CD1c-positive myeloid dendritic cell (primary cell): ENCODE results near the gene ATP11A.

ENCODE experiments used
- DNase-seq: peaks from one replicate; pipeline ENCODE4 v3.0.0-alpha.2; 2016; ENCODE audit errors: extremely low spot score

Gene ATP11A

DNA sequence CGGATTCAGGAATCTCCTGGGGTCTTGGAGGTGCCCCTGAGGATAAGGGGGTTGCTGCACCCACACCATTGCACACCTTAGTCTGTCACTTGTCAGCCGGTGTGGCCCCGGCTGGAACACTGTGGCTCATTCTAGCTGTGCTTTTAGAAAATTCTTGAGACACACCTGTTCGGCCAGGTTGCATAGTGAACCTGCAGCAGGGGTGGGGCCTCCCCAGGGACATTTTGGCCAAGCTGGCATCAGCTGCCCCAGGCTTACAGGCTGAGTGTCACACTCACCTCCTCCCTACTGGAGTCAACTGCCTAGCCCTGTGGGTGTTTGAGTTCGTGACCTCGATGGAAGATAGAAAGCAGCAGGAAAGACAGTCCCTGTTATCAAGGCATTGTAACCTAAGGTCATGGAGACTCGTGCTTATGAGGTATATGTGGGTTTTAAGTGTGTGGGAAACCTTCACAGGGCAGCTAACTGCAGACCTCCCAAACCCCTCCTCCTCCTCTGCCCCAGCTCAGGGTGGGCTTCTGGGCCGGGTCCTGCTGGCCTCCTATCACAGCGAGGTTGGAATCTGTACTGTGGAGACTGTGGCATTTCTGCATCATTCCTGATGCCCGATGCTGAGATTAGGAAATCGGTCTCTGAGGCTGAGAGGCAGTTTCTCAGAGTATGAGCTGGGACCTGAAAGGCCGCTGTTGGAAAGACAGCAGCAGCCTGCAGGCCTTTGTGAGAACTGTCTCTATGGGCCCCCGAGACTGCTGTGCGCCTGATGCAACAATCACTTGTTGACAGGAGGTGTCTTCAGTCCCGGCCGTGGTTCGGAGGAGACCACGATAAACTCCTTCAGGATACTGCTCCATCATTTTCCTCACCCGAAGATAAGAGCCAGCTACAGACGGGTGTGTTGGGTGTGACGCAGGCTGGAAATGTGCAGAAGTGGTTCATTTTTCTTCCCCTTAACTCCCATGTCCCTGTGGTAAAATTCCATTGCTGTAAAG lies 72.2 kb downstream of the ATP11A start:
- DNase-seq = no peak

GRCh38 chr13:112762690-112763080 lies 72.8 kb downstream of the ATP11A start:
- DNase-seq = no peak

- DNase-seq = no peak
Observed at GRCh38 chr13:112764028-112764427, 74.2 kb downstream of the ATP11A start.

- no peak for DNase-seq
Observed at GRCh38 chr13:112764864-112765561, 75.2 kb downstream of the ATP11A start.

GRCh38 chr13:112765731-112766130 lies 75.9 kb downstream of the ATP11A start:
- DNase-seq = no peak

- no peak for DNase-seq
Observed at GRCh38 chr13:112766336-112766735, 76.5 kb downstream of the ATP11A start.

DNA sequence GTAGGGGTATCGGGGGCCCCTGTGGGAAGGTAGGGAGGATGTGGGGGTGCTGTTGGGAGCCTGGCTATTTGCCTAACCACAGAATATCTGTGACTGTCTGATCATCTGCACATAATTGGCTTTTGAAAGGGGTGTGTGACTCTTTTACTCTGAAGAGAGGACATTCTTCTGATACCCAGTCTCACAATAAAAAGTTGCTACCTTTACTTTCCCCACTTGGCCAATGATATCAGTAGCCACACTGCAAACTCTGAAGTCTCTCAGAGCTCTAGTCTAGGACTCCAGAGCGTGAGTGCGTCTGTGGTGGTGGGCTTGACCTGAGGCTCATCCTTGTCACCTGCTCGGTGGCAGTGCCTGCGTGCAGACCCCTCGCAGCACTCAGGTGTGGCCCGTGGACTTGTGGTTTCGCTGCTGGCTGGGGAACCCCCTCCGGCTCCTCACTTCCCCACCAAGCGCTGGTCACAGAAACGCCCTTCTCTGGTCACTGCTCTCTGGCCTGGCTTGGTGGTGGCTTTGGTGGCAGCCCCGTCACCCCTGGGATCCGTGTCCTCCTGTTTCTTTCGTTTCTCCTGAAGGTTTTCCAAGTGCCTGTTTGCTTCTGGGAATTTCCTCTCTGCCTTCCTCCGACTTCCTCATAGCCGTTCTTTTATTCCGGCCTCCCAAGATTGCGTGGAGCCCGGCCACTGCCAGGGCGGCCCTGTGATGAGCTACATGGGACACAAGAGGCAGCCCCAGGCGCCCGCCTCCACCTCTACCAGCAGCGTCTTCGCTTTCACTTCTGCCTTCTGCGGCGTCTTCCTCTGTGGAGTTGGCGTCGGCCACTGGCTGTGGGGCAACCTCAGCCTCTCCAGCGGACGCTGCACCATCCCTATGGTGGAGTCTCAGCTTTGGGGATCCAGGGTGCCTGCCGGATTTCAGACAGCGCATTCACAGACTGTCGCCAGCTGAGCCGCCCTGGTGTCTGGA lies 78.0 kb downstream of the ATP11A start:
- peak; percentile 88 for DNase-seq

DNA sequence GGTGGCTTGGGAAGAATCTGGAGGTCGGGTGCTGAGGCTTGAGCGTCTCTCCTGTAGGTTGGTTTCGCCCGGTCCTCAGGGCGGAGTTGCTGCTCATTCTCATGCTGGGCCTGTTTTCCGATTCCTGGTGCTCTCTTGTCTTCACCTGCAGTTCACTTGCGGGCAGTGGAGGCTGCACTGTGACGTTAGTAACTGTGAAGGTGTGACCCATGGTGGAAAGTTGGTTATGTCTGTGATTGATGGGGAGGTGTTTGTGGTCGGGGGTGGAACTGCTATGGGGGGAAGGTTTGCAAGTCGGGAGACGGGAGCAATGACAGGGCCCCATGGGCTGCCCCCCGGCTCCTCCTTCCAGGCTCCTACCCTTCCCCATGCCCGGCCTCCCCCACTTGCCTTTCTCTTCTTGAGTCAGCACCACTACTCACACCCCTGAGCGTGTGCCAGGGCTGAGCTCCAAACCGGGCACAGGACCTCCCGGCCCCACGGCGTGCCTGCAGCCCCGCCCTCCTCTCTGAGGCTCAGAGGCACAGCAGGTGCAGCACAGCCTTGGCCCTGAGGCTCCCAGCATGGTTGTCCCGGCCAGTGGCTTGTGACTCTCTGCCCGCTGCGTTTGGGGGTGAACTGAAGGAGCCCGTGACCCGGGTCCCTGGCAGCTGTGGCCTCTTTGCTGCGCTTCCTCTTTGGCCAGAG lies 79.1 kb downstream of the ATP11A start:
- DNase-seq = peak; percentile 24

DNA sequence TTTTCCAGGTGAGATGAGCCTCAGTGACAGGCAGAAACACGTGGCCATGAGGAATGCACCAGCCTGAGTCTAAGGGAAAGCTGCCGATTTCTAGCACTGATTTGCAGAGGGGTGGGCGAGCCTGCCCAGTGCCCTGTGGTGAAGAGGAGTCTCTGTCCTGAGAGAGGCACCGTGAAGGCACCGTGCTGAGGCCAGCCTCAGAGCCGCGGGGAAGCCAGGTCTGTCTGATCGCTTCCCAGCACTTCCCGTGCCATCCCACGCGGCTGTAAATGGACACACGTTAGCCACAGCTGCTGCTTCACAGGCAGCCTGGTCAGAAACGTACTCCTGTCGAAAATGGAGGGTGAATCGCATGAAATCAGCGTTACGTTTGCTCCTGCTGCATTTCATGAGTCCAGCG lies 79.8 kb downstream of the ATP11A start:
- DNase-seq = no peak

DNA sequence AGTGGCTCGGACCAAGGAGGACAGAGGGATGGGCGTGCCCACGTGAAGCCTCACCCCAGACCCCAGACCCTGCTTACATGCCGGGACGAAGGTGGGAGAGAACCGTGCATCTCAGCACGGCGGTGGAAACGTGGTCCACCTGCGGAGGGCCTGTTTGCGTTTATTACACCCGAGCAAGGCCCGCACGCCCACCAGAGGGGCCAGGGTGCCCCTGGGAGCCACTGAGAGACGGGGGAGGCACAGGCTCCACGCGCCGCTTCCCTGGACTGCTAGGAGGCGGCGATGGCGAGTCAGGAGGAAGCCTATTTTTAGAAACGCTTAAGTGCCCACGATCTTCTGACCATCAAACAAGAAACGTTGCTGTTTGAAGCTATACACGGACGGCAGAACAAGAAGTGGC lies 80.7 kb downstream of the ATP11A start:
- no peak for DNase-seq

DNA sequence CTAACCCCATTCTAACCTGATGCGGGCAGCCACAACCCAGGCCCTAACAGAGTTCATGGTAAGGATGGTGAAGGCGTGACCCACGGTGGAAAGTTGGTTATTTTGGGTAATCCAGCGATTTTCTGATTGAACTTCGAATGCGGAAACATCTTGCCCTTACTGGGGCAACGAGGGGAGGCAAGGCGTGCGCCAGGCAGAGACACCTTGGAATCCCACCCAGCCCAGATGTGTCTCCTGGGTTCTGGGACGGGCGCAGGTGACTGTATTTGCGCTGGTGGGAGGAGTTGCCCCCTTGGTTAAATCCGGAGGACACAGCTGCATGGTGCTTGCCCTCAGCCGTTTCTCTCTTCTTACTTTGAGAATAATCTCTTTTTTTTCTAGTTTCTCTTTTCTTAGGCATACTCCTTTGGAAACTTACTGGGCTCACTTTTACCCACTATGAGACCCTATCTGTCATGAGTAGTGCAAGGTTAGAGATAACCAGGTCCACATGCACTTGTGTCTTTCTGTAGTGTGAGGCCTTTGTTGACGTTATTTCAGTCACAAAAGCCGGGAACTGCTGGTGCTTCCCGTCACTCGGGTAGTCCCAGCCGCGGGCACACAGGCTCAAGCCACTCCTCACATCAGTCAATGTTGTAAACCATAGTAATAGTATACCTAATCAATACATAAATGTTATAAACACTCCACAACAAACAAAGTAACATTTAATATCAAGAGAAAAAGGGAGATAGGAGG lies 81.5 kb downstream of the ATP11A start:
- DNase-seq = no peak

- no peak for DNase-seq
Observed at GRCh38 chr13:112771877-112772538, 82.2 kb downstream of the ATP11A start.

GRCh38 chr13:112772539-112772909 lies 82.7 kb downstream of the ATP11A start:
- DNase-seq = no peak

DNA sequence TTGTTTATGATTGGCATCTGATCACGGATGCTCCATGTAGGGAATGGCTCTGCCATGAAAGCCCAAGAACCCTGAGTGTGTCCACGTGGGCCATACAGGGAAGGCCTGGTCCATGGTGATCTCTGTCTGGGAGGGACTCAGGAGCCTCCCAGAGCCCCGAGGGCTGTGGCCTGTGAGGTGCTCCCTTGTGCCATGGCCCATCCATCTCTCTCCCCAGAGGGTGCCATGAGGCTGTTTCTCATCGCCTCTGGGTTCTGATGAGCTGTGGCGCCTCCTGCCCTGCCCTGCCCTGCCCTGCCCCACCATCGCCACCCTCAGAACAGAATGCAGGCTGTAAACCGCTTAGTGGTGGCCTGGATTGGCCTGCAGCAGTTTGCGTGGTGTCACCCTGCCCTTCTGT lies 83.1 kb downstream of the ATP11A start:
- no peak for DNase-seq

DNA sequence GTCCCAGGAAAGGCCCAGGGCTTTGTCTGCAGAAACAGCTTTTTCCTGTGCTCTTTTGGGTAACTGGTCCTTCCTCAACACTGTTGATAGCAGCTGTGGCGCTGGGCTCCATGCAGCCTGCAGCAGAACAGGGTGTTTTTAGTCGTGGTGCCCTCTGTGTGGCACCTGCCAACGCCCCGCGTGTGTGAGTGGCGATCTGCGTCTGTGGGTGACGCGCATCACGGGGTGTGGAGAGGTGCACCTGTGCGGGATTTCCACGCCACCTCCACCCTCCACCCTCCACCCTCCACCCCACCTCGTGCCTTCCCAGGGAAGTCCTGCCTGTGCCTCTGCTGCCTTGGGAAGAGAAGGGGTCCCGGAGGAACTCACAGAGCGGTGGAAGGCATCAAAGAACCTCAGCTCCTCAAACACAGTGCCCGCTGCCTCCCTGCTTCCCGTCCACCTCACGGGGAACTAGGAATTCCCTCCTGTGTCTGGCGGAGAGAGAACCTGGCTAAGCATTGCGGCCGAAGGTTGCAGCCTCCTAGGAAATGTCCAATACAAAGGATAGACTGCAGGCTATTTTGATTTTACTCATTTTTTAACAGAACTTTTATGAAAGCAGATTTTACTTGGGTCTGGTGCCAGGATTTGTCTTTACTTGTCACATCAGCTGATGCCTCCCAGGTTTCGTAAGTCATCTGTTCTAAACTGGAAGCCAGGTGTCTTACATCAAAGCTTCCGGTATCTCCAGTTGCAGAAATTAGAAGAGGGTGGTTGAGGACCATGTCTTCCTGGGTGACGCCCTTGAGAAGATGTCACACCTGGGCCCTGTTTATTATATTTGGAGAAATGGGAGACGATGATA lies 84.0 kb downstream of the ATP11A start:
- DNase-seq = no peak

DNA sequence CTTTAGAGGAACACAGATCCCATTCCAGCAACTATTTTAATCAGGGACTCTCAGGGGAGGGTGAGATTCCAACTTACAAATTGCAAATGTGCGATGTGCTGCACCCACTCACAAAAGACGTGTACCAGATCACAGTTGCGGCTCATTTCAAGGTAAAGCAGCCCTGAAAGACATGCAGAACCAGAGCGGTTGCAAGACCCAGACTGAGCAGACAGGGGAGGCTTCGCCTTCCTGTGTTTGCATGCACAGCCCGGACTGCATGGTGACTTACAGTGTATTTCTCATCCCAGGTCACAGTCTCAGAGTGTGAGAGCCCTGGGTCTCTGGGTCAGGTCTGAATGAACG lies 84.6 kb downstream of the ATP11A start:
- DNase-seq = no peak

DNA sequence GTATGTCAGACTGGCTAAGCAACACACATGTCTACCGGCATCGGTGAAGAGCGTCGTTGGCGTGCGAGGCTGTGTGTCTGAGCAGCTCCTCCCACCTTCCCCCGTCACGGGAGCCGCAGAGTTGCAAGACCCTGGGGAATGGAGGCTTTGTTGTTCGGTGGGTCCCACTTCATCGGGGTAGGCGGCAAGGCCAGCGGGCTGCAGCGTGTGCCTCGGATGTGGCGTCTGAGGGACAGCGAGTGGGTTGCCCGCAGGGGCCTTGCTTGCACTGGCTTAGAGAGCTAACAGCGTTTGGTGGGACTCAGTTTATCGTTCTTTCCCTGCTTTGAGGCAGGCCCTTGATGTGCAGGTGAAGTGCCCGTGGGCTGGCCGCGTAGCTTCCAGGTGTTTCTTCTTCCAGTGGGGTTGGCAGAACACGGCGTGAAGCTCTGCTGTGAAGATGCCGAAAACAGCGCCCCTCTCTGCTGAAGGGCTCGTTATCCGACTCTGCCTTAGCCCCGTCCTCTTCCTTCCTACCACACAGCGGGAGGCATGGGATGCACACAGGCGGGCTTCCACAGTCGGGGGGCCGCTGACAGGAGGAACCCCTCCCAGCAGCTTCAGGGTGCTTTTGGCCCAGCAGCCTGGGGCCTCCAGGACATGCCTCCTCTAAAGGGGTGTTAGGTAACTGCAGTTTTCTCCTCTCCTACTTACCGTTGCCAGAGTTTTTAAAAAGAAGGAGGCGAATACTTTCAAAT lies 85.2 kb downstream of the ATP11A start:
- no peak for DNase-seq

DNA sequence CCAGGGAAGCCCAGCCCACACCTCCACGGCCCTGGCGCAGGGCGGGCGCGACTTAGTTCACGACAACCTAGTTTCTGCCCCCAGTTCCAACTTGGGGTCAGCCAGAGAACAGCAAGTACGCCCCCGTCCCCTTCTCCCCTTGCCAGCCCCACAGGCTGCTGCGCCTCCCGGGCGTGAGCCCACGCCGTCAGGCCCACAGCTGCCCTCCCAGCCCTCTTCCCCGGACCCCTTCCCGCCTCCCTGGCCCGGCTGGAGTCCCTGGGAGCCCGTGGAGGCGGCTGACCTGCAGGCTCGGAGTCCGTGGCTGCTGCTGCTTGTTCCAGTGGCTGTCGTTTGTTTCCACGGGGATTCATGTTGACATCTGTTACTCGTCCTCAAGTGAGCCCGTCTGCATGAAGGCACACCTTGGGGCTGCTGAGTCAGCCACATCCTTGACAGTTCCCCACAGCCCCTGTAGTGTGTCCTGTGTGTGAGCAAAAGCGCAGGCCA lies 86.0 kb downstream of the ATP11A start:
- DNase-seq = no peak
